Progenitor cell of endocrine pancreas (in vitro differentiated cells): ENCODE data around the gene SMARCB1. TPM values are rescaled to one million over a fixed set of nuclear protein-coding genes. Genes with fewer than 3 reads are reported as not detected.

Experiments
- DNase-seq: peaks from one replicate; pipeline ENCODE4 v3.0.0; 2021; ENCODE audit warnings: low spot score; ENCODE audit not compliant: unreplicated experiment
- H3K27ac Mint-ChIP-seq: 2 replicates; pipeline ENCODE4 v1.8.0; 2021; ENCODE audit warnings: mild to moderate bottlenecking, moderate library complexity, mixed read lengths
- H3K27me3 Mint-ChIP-seq: 2 replicates; pipeline ENCODE4 v1.8.0; 2021; ENCODE audit warnings: mixed read lengths
- H3K36me3 Mint-ChIP-seq: 2 replicates; pipeline ENCODE4 v1.8.0; 2022; ENCODE audit warnings: mixed read lengths; ENCODE audit not compliant: insufficient read depth
- H3K4me1 Mint-ChIP-seq: 2 replicates; pipeline ENCODE4 v1.8.0; 2021; ENCODE audit warnings: low read depth, mixed read lengths
- H3K4me3 Mint-ChIP-seq: 2 replicates; pipeline ENCODE4 v1.8.0; 2021; ENCODE audit warnings: low read depth, mild to moderate bottlenecking, moderate library complexity, mixed read lengths
- H3K9me3 Mint-ChIP-seq: 2 replicates; pipeline ENCODE4 v1.8.0; 2021; ENCODE audit warnings: low read depth, mixed read lengths
- total RNA-seq: library from RNA; stranded (reverse); gene quantifications from 2 replicates; pipeline ENCODE4 v1.2.1, GENCODE V29; 2021
- TF ChIP-seq, protein P1 (sequence below): fragments of 200-600 bp; sonication (generic); IDR thresholded peaks from one replicate; pipeline ENCODE4 v1.5.0; 2021; ENCODE audit warnings: antibody characterized with exemption, mild to moderate bottlenecking; ENCODE audit not compliant: unreplicated experiment

Gene SMARCB1
- total RNA-seq, 1 donor from 2014 or later = 195 TPM

DNA sequence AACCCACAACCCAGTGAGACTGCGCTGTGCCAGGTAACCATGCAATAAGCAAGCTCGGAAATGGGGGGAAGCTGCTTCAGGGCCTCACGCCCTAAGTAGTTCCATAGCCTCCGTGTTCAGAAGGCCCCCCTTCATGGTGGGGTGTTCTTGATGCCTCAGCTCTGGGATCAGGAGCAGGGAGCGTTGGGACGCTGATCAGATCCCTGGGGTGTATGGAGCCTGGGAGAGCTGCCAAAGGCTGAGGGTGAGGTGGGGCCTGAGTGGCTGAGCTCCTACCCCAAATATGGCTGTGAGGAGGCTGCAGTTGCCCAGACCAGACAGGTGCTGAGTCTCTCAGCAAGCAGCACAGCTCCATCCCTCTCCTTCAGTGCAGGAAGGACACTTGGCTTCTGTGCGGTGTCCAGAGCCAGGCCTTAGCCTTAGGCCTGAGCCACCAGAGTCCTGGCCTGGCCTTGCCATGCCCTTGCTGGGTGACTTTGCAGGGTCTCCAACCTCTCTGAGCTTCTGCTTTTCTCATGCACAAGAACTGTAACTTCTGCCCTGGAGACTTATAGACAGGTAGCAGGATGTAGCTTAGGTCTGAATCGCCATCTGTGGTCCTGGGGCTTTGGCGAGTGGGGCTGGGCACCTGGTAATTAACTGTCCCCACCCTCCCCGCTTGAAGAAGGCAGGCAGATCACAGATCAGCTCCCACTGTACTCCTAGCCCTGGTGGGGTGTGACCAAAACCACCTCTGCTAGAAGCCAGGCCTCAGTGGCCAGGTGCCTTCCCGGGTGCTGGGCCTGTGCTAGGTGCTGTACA lies 8.8 kb upstream of the SMARCB1 start:
- Mint-ChIP-seq H3K27ac (no peak overlapping the region), H3K9me3 (no peaks in the 10 kb centered on the region), H3K4me1 (peaks cover 18% of the 10 kb centered on the region), H3K36me3 (no peaks in the 10 kb centered on the region), H3K4me3 (no peak overlapping the region), H3K27me3 (no peaks in the 10 kb centered on the region)
- no peak for DNase-seq
- TF ChIP-seq, protein P1, sequence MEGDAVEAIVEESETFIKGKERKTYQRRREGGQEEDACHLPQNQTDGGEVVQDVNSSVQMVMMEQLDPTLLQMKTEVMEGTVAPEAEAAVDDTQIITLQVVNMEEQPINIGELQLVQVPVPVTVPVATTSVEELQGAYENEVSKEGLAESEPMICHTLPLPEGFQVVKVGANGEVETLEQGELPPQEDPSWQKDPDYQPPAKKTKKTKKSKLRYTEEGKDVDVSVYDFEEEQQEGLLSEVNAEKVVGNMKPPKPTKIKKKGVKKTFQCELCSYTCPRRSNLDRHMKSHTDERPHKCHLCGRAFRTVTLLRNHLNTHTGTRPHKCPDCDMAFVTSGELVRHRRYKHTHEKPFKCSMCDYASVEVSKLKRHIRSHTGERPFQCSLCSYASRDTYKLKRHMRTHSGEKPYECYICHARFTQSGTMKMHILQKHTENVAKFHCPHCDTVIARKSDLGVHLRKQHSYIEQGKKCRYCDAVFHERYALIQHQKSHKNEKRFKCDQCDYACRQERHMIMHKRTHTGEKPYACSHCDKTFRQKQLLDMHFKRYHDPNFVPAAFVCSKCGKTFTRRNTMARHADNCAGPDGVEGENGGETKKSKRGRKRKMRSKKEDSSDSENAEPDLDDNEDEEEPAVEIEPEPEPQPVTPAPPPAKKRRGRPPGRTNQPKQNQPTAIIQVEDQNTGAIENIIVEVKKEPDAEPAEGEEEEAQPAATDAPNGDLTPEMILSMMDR = no peak

DNA sequence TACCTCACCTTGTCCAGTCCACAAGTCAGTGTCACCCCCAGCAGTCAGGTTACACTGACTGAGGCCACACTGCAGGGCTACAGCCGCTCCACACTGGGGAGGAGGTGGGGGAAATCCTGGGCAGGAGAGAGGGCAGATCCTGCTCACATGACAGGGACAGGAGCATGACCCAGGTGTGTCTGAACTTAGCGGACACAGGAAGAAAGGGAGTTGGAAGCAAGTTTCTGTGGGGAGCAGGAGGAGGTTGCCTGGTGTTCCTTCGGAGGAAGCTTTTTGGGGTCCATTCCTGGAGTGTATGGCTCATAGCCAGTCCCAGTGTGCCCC lies 8.2 kb upstream of the SMARCB1 start:
- Mint-ChIP-seq H3K9me3 (no peaks in the 10 kb centered on the region), H3K4me3 (no peak overlapping the region), H3K27ac (no peak overlapping the region), H3K4me1 (peaks cover 13% of the 10 kb centered on the region), H3K36me3 (no peaks in the 10 kb centered on the region), H3K27me3 (no peaks in the 10 kb centered on the region)
- no peak for DNase-seq
- TF ChIP-seq, protein P1 = no peak

DNA sequence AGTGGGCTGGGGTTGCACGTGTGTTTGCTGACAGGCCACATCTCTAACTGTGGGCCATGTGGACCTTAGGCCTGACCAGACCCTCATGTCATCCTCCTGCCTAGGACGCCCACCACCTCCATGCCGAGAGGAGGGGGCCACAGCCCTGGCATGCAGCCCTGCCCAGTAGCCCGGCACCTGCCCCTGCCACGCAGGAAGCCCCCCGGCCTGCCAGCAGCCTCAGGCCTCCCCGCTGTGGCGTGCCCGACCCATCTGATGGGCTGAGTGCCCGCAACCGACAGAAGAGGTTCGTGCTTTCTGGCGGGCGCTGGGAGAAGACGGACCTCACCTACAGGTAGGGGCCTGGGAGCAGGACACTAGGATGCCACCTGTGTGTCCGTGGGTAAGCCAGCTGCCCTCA lies 7.7 kb upstream of the SMARCB1 start:
- no peak overlapping the region for H3K4me3 Mint-ChIP-seq
- no peak overlapping the region for H3K27ac Mint-ChIP-seq
- peaks cover 9% of the 10 kb centered on the region for H3K4me1 Mint-ChIP-seq
- DNase-seq = no peak
- H3K27me3 Mint-ChIP-seq = no peaks in the 10 kb centered on the region
- H3K36me3 Mint-ChIP-seq = no peaks in the 10 kb centered on the region
- TF ChIP-seq, protein P1 = no peak
- H3K9me3 Mint-ChIP-seq = no peaks in the 10 kb centered on the region

DNA sequence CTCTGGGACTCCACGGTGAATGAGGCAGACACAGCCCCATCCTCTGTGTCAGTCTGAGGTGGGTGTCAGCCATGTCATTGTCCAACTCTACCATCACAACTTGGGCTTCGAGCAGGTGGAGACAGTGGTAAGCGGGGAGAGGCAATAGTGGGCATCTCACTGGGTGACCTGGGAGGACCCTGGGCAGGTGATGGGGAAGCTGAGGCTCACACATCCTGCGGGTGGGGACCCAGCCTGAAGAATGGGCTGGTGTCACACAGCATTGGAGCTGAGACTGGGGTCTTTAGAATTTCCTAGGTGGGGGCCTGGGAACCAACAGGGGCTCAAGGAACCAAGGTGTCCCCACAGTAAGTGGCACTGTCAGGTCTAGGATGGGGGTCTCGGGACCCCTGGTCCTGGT lies 7.0 kb upstream of the SMARCB1 start:
- no peak for DNase-seq
- no peaks in the 10 kb centered on the region for H3K36me3 Mint-ChIP-seq
- no peaks in the 10 kb centered on the region for H3K9me3 Mint-ChIP-seq
- H3K4me1 Mint-ChIP-seq = peaks cover 6% of the 10 kb centered on the region
- no peak overlapping the region for H3K27ac Mint-ChIP-seq
- TF ChIP-seq, protein P1 = no peak
- no peaks in the 10 kb centered on the region for H3K27me3 Mint-ChIP-seq
- no peak overlapping the region for H3K4me3 Mint-ChIP-seq

DNA sequence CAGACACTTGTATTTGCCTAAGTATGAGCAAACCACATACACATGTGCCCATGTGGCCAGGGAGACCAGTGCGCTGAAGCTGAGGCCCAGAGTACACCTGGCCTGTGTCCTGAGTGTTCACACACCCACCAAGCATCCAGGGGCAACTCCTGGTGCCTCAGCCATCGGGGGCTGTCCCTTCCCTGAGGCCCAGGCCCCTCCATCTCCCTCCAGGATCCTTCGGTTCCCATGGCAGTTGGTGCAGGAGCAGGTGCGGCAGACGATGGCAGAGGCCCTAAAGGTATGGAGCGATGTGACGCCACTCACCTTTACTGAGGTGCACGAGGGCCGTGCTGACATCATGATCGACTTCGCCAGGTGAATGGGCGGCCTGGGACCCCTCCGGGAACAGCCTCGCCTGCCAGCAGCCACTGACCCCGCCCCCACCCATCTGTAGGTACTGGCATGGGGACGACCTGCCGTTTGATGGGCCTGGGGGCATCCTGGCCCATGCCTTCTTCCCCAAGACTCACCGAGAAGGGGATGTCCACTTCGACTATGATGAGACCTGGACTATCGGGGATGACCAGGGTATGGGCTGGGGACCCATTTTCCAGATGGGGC lies 6.5 kb upstream of the SMARCB1 start:
- no peaks in the 10 kb centered on the region for H3K27me3 Mint-ChIP-seq
- DNase-seq = no peak
- no peaks in the 10 kb centered on the region for H3K36me3 Mint-ChIP-seq
- no peak overlapping the region for H3K27ac Mint-ChIP-seq
- no peaks in the 10 kb centered on the region for H3K9me3 Mint-ChIP-seq
- H3K4me1 Mint-ChIP-seq = peaks cover 4% of the 10 kb centered on the region
- TF ChIP-seq, protein P1 = no peak
- no peak overlapping the region for H3K4me3 Mint-ChIP-seq
